HCT116 (cell line): ENCODE data around the gene PPP1R10. TPM values are rescaled to one million over a fixed set of nuclear protein-coding genes. Genes with fewer than 3 reads are reported as not detected.

ENCODE experiments used
- ATAC-seq: fragments of 200-7000 bp; cut with Tn5 transposase; 2 replicates; pipeline ENCODE4 v1.9.1; 2020; ENCODE audit warnings: mild to moderate bottlenecking, moderate library complexity
- BruUV-seq: library from RNA; stranded (reverse); fragments of 400-500 nt; replicated peaks from 2 replicates; lab custom pipeline; 2021; lab: Mats Ljungman, UMichigan
- CTCF ChIA-PET: fragments of 300-600 bp; sonication (Branson Sonifier 250); formaldehyde crosslinking; loops from one replicate; lab custom pipeline; 2021; ENCODE audit warnings: antibody characterized with exemption; lab: Charles Lee
- POLR2A ChIA-PET: fragments of 300-600, 350-600 bp; sonication (Branson Sonifier 250); formaldehyde crosslinking; loops from one replicate; lab custom pipeline; 2021; ENCODE audit warnings: antibody characterized with exemption; lab: Charles Lee
- RAD21 ChIA-PET, 2 experiments: fragments of 300-600 bp; sonication (Branson Sonifier 250); formaldehyde crosslinking; loops; one replicate each; lab custom pipeline; 2023; ENCODE audit warnings: low total read pairs in 2 of 2; ENCODE audit not compliant: uncharacterized antibody in 2 of 2, unreplicated experiment in 2 of 2, low non-redundant PET in 1 of 2; lab: Charles Lee
- DNase-seq: peaks from one replicate; pipeline ENCODE4 v3.0.0-alpha.2; 2010; ENCODE audit warnings: low read depth, low spot score
- H2AFZ ChIP-seq: fragments of 200-600 bp; shearing (Covaris generic), sonication (generic); 2 replicates; pipeline ENCODE4 v1.6.1; 2017; ENCODE audit warnings: low read depth, mixed run types, mixed read lengths, antibody characterized with exemption, low read length; ENCODE audit not compliant: poor library complexity, severe bottlenecking
- H3K27ac ChIP-seq: 2 replicates; pipeline ENCODE4 v1.5.1; 2012; ENCODE audit warnings: low read depth, low read length
- H3K27me3 ChIP-seq: fragments of 200-600 bp; sonication (generic); 2 replicates; pipeline ENCODE4 v1.6.1; 2016; ENCODE audit warnings: mixed run types, low read length, mixed read lengths; ENCODE audit not compliant: insufficient read depth
- H3K36me3 ChIP-seq, 2 experiments: fragments of 200-500 bp in 1 of 2; fragments of 200-600 bp in 1 of 2; sonication (Bioruptor generic) in 1 of 2; sonication (generic) in 1 of 2; 2 replicates each; pipeline versions ENCODE4 v1.5.1 to v1.6.1; 2014 to 2016; ENCODE audit warnings: low read length in 2 of 2, inconsistent platforms in 1 of 2, mixed read lengths in 1 of 2, mixed run types in 1 of 2; ENCODE audit not compliant: insufficient read depth in 2 of 2, control insufficient read depth in 1 of 2
- H3K4me1 ChIP-seq, 2 experiments: fragments of 200-600 bp in 1 of 2; sonication (generic) in 1 of 2; 2 replicates each; pipeline versions ENCODE4 v1.5.1 to v1.6.1; 2012 to 2017; ENCODE audit warnings: low read length in 2 of 2, inconsistent platforms in 1 of 2, mild to moderate bottlenecking in 1 of 2, mixed read lengths in 1 of 2, mixed run types in 1 of 2, moderate library complexity in 1 of 2; ENCODE audit not compliant: insufficient read depth in 2 of 2, control insufficient read depth in 1 of 2
- H3K4me2 ChIP-seq: fragments of 200-600 bp; sonication (generic); 2 replicates; pipeline ENCODE4 v1.6.1; 2017; ENCODE audit warnings: mixed run types, low read length, mixed read lengths
- H3K4me3 ChIP-seq, 2 experiments: fragments of 200-600 bp in 1 of 2; sonication (generic) in 1 of 2; replicated peaks in 1 of 2; 2 replicates each; pipeline ENCODE4 v1.5.1; 2011 to 2016; ENCODE audit warnings: low read length in 2 of 2, control low read depth in 1 of 2, low read depth in 1 of 2, mild to moderate bottlenecking in 1 of 2, mixed read lengths in 1 of 2, mixed run types in 1 of 2
- H3K79me2 ChIP-seq: fragments of 200-600 bp; sonication (generic); 2 replicates; pipeline ENCODE4 v1.6.1; 2017; ENCODE audit warnings: mild to moderate bottlenecking, mixed run types, low read length, moderate library complexity, mixed read lengths; ENCODE audit not compliant: insufficient read depth
- H3K9ac ChIP-seq: fragments of 200-600 bp; sonication (generic); 2 replicates; pipeline ENCODE4 v1.6.1; 2016; ENCODE audit warnings: low read length, mixed read lengths
- H3K9me2 ChIP-seq: fragments of 200-600 bp; sonication (generic), shearing (Covaris generic); 2 replicates; pipeline ENCODE4 v1.6.1; 2017; ENCODE audit warnings: mixed run types, mild to moderate bottlenecking, moderate library complexity; ENCODE audit not compliant: insufficient read depth
- H3K9me3 ChIP-seq, 2 experiments: fragments of 200-500 bp in 1 of 2; fragments of 200-600 bp in 1 of 2; sonication (Bioruptor generic) in 1 of 2; sonication (generic) in 1 of 2; 2 replicates each; pipeline ENCODE4 v1.6.1; 2014 to 2017; ENCODE audit warnings: low read length in 2 of 2, mixed read lengths in 2 of 2, inconsistent platforms in 1 of 2, low read depth in 1 of 2, mild to moderate bottlenecking in 1 of 2, mixed run types in 1 of 2, moderate library complexity in 1 of 2; ENCODE audit not compliant: control insufficient read depth in 1 of 2, insufficient read depth in 1 of 2
- H4K20me1 ChIP-seq: fragments of 200-600 bp; sonication (generic), shearing (Covaris generic); 2 replicates; pipeline ENCODE4 v1.6.1; 2017; ENCODE audit warnings: mixed run types, mild to moderate bottlenecking, moderate library complexity; ENCODE audit not compliant: insufficient read depth
- CBX3 ChIP-seq: IDR thresholded peaks from 2 replicates; pipeline ENCODE4 v1.6.1; 2012; ENCODE audit warnings: low read depth
- CEBPB ChIP-seq: IDR thresholded peaks from 2 replicates; pipeline ENCODE4 v1.6.1; 2012; ENCODE audit warnings: low read depth
- CTCF ChIP-seq, 3 experiments: fragments of 200-600 bp in 1 of 3; sonication (generic) in 1 of 3; IDR thresholded peaks in 2 of 3; conservative IDR thresholded peaks in 1 of 3; 2 replicates each; pipeline ENCODE4 v1.5.1; 2012 to 2017; ENCODE audit warnings: low read depth in 2 of 3, low read length in 2 of 3, antibody characterized with exemption in 1 of 3, borderline replicate concordance in 1 of 3, control low read depth in 1 of 3, mild to moderate bottlenecking in 1 of 3, mixed read lengths in 1 of 3, mixed run types in 1 of 3, moderate library complexity in 1 of 3; ENCODE audit not compliant: insufficient read depth in 1 of 3
- EGR1 ChIP-seq: IDR thresholded peaks from 2 replicates; pipeline ENCODE4 v1.6.1; 2012; ENCODE audit warnings: low read depth
- ELF1 ChIP-seq: IDR thresholded peaks from 2 replicates; pipeline ENCODE4 v1.6.1; 2012; ENCODE audit warnings: low read depth, borderline replicate concordance
- EZH2 ChIP-seq: fragments of 200-600 bp; sonication (generic); IDR thresholded peaks from 2 replicates; pipeline ENCODE4 v1.6.1; 2017; ENCODE audit warnings: antibody characterized with exemption, mixed run types
- EZH2phosphoT487 ChIP-seq: fragments of 200-600 bp; IDR thresholded peaks from 2 replicates; pipeline ENCODE4 v1.6.1; 2018; ENCODE audit warnings: antibody characterized with exemption, borderline replicate concordance
- FOSL1 ChIP-seq: IDR thresholded peaks from 2 replicates; pipeline ENCODE4 v1.6.1; 2012; ENCODE audit warnings: low read depth
- JUND ChIP-seq: IDR thresholded peaks from 2 replicates; pipeline ENCODE4 v1.6.1; 2012
- MAX ChIP-seq: IDR thresholded peaks from 2 replicates; pipeline ENCODE4 v1.6.1; 2012
- POLR2A ChIP-seq: IDR thresholded peaks from 2 replicates; pipeline ENCODE4 v1.7.0; 2011; ENCODE audit warnings: borderline replicate concordance; ENCODE audit not compliant: insufficient read depth, insufficient read length; ENCODE audit errors: extremely low read depth
- RAD21 ChIP-seq: IDR thresholded peaks from 2 replicates; pipeline ENCODE4 v1.6.1; 2012; ENCODE audit warnings: low read depth, mild to moderate bottlenecking
- REST ChIP-seq: IDR thresholded peaks from 2 replicates; pipeline ENCODE4 v1.6.1; 2012; ENCODE audit warnings: low read depth
- SIN3A ChIP-seq: IDR thresholded peaks from 2 replicates; pipeline ENCODE4 v1.6.1; 2012; ENCODE audit warnings: low read depth
- SP1 ChIP-seq: IDR thresholded peaks from 2 replicates; pipeline ENCODE4 v1.6.1; 2012; ENCODE audit warnings: low read depth
- SRF ChIP-seq: IDR thresholded peaks from 2 replicates; pipeline ENCODE4 v1.6.1; 2012; ENCODE audit warnings: low read depth
- YY1 ChIP-seq: IDR thresholded peaks from 2 replicates; pipeline ENCODE4 v1.6.1; 2011; ENCODE audit warnings: low read length, low read depth, moderate library complexity, mild to moderate bottlenecking; ENCODE audit not compliant: insufficient replicate concordance; ENCODE audit errors: extremely low read depth
- ZBTB33 ChIP-seq: IDR thresholded peaks from 2 replicates; pipeline ENCODE4 v1.6.1; 2011; ENCODE audit warnings: mild to moderate bottlenecking, low read length, moderate library complexity; ENCODE audit not compliant: insufficient replicate concordance; ENCODE audit errors: extremely low read depth
- ZFX ChIP-seq: fragments of 450-650 bp; IDR thresholded peaks from 2 replicates; pipeline ENCODE4 v1.6.1; 2017
- ZNF274 ChIP-seq: fragments of 200-500 bp; sonication (Bioruptor generic); IDR thresholded peaks from 2 replicates; pipeline ENCODE4 v1.6.1; 2014; ENCODE audit warnings: mild to moderate bottlenecking, low read depth, low read length, inconsistent platforms
- intact Hi-C: fragments of 100-400 bp; cut with micrococcal nuclease; formaldehyde crosslinking; loops from 2 replicates; pipeline ENCODE4 v1.10.0; 2022
- total RNA-seq: library from RNA; stranded (reverse); gene quantifications from one replicate; pipeline ENCODE4 v1.2.1, GENCODE V29; 2021; ENCODE audit not compliant: unreplicated experiment

PPP1R10 gene
- total RNA-seq, 1 experiment from 2014 or later = 104 TPM

GRCh38 chr6:30635834-30636233 lies 18.8 kb upstream of the PPP1R10 start:
- CTCF ChIA-PET = no interaction called here
- Histone ChIP-seq H3K9me2 (no peaks in the 10 kb centered on the region), H3K9me3 (no peaks in the 10 kb centered on the region), H3K79me2 (no peaks in the 10 kb centered on the region), H2AFZ (no peak overlapping the region), H3K27me3 (no peaks in the 10 kb centered on the region), H3K4me3 (no peak overlapping the region), H3K9ac (no peak overlapping the region), H3K27ac (no peak overlapping the region), H3K4me1 (peaks cover 0 to 2% of the 10 kb centered on the region in 2 experiments; a peak in 1 of 4 replicates), H3K36me3 (peaks cover 5 to 18% of the 10 kb centered on the region in 2 experiments; a peak in 3 of 4 replicates), H3K4me2 (no peak overlapping the region), H4K20me1 (no peaks in the 10 kb centered on the region)
- no TSS peak for BruUV-seq
- RAD21 ChIA-PET = no interaction called here
- intact Hi-C loops = no loop called here
- DNase-seq (no peak), ATAC-seq (no peak)
- POLR2A ChIA-PET = no interaction called here
- TF ChIP-seq RAD21 = no peak
- TF ChIP-seq ZNF274 = no peak
- TF ChIP-seq ZFX = no peak
- TF ChIP-seq EZH2 = no peak
- no peak for TF ChIP-seq YY1
- TF ChIP-seq EZH2phosphoT487 = no peak
- TF ChIP-seq SIN3A = no peak
- no peak for TF ChIP-seq POLR2A
- TF ChIP-seq ZBTB33 = no peak
- TF ChIP-seq EGR1 = no peak
- no peak for TF ChIP-seq CEBPB
- no peak for TF ChIP-seq JUND
- no peak for TF ChIP-seq ELF1
- TF ChIP-seq REST = no peak
- TF ChIP-seq CBX3 = no peak
- TF ChIP-seq SP1 = no peak
- no peak for TF ChIP-seq CTCF (IDR thresholded peaks at IDR 0.05 in 2 of 3, conservative IDR thresholded peaks at IDR 0.05 in 1 of 3; ENCODE audit: borderline replicate concordance in 1 of 3, insufficient read depth in 1 of 3, low read depth in 2 of 3, low read length in 2 of 3)
- no peak for TF ChIP-seq MAX
- no peak for TF ChIP-seq FOSL1
- TF ChIP-seq SRF = no peak
